HFF-Myc (cell line): ENCODE data around the gene SNX33.
"Not testable (repeated sequence)": the region's sequence is repeated elsewhere in the genome, so short reads cannot be mapped to it uniquely, and the experiment has no call there.

ENCODE experiments used
- DNase-seq: peaks from one replicate; pipeline ENCODE4 v3.0.0-alpha.2; 2011; ENCODE audit warnings: low read depth; ENCODE audit errors: extremely low read depth
- H3K4me3 ChIP-seq: replicated peaks from 2 replicates; pipeline ENCODE4 v1.5.1; 2011; ENCODE audit warnings: low read depth, mild to moderate bottlenecking, control low read depth, low read length
- TF ChIP-seq, protein P1 (sequence below): IDR thresholded peaks from 2 replicates; pipeline ENCODE4 v1.5.1; 2012; ENCODE audit warnings: mild to moderate bottlenecking, low read depth, low read length, control low read depth; ENCODE audit errors: missing control alignments

Gene SNX33

DNA sequence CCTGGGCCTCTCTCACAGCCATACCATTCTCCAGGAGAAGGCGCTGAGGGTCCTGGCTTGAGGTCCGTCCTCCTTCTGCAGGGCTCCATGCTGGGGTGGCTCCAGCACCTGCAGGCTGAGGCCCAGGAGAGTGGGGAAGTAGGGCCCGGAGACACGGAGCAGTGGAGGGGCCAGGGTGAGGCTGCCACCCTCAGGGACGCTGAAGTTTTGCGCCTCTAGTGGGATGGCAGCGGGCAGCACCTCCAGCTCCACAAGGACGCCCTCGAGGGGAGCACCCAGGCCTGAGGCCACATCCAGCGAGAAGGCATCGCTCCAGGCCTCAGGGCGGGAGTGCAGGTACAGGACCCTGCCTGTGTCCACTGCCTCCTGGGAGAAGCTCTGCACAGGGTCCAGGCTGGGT is 37.5 kb downstream of the SNX33 start:
- H3K4me3 ChIP-seq = no peak overlapping the region
- DNase-seq = no peak
- TF ChIP-seq, protein P1, sequence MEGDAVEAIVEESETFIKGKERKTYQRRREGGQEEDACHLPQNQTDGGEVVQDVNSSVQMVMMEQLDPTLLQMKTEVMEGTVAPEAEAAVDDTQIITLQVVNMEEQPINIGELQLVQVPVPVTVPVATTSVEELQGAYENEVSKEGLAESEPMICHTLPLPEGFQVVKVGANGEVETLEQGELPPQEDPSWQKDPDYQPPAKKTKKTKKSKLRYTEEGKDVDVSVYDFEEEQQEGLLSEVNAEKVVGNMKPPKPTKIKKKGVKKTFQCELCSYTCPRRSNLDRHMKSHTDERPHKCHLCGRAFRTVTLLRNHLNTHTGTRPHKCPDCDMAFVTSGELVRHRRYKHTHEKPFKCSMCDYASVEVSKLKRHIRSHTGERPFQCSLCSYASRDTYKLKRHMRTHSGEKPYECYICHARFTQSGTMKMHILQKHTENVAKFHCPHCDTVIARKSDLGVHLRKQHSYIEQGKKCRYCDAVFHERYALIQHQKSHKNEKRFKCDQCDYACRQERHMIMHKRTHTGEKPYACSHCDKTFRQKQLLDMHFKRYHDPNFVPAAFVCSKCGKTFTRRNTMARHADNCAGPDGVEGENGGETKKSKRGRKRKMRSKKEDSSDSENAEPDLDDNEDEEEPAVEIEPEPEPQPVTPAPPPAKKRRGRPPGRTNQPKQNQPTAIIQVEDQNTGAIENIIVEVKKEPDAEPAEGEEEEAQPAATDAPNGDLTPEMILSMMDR = no peak

DNA sequence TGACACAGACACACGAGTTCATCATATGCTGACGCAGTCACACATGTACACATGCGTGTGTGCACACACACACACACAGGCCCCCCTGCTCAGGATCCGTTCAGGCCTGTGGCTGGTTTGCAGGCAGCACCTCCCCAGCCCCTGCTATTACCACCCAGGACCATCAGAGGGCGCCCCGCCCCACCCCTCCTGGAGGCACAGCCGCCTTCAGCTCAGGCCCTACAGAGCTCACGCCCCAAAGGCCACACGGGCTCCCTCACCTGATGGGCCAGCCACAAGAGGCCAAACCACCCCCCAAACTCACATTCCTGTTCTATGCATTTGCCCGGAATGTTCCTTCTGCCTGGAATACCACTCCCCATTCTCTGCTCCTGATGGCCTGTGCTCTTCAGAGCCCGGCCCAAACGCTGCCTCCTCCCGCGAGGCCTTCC is 38.5 kb downstream of the SNX33 start:
- not testable (repeated sequence) for H3K4me3 ChIP-seq, DNase-seq
- TF ChIP-seq, protein P1 = peak; percentile 55

DNA sequence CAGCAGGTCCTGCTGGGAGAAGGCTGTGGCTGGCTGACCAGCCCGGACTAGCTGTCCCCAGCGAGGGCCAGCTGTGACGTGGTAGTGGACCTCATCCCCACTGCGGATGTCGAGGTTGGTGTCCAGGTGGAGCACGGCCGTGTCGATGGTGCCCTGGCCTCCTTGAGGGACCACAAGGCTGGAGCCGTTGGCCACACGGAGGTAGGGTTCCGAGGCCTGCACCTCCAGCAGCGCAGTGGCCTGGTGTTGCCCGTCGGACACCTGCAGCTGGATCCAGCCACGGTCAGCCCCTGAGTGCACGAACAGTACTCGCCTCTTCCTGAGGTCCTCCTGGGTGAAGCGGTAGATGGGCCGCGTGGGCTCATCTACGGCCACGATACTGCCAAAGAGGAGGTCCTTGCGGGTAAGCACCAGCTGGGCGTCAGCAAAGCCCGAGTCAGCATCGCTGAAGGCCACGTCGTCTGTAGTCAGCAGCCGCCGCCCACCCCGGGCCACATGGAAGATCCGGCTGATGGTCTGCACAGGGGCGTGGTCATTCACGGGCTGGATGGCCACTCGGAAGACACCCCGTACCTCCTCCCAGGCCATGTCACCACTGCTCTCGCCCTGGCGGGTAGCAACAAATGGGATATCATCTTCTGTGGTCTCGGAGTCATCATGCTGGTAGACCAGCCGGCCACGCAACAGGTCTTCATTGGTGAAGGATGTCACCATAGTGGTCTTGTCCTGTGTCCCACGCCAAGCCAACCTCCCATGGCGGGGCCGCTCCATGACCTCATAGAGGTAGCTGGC is 40.0 kb downstream of the SNX33 start:
- DNase-seq = no peak
- H3K4me3 ChIP-seq = no peak overlapping the region
- TF ChIP-seq, protein P1 = no peak

DNA sequence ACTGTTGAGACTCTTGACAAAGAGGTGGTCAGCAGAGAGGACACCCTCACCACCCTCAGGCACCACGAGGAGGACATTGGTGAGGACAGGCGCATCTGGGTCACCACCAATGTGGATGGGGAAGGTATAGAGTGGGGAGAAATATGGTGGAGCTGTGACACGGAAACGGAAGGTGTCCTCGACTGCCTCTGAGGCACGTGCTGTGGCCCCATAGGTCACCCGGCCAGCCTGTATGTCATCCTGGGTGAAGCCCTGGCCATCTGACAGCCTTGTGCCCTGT is 40.5 kb downstream of the SNX33 start:
- H3K4me3 ChIP-seq = no peak overlapping the region
- DNase-seq = no peak
- TF ChIP-seq, protein P1 = no peak

DNA sequence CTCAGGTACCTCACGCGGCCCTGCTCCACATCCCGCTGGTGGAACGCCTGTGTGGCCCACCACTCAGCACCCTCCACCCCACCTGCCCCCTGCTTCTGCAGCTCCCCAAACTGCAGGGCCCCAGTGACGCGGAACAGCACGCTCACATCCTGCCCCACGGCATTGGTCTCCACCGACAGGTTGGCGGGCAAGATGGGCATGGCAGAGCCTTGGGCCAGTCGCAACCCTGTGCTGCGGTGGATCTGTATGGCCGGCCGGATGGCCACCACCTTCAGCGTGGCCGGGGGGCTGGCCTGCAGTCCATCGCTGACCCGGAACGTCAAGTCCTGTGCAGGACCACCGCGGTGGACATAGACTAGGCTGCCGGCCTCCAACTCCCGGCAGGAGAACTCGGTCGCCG is 41.1 kb downstream of the SNX33 start:
- TF ChIP-seq, protein P1 = no peak
- DNase-seq = no peak
- H3K4me3 ChIP-seq = no peak overlapping the region

DNA sequence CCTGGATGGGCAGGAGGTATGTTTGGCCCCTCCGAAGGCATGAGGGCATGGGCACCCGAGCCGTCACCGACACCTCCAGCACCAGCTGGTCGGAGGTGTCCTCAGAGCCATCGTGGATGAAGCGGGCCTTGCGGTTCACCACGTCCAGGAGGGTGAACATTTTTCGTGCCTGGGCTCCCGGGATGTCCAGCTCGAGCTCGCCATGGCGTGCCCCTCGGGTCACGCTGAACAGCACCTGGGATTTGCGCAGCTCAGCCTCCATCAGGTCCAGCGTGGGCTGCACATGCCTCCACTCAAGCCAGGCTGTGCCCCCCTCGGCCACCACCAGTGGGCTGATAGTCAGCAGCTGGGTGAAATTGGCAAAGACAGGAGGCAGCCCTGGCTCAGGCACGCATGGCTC is 41.7 kb downstream of the SNX33 start:
- H3K4me3 ChIP-seq, DNase-seq: not testable (repeated sequence)

DNA sequence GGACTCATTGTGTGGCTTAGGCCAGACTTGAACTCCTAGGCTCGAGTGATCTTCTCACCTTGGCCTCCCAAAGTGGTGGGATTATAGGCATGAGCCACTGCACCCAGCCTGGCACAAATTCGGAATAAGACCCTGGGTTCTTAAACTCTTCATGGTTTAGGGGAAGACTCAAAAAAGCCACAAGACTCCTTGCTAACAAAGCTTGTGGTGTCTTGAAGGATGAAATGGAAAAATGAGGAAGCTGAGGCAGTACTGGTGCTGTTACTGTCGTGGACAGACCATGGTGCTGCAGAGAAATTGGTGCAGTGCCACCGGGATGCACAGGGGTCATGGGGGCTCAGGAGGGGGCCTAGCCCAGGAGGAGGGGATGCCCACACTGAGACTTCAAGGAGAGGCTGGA is 44.6 kb downstream of the SNX33 start:
- H3K4me3 ChIP-seq, DNase-seq: not testable (repeated sequence)

DNA sequence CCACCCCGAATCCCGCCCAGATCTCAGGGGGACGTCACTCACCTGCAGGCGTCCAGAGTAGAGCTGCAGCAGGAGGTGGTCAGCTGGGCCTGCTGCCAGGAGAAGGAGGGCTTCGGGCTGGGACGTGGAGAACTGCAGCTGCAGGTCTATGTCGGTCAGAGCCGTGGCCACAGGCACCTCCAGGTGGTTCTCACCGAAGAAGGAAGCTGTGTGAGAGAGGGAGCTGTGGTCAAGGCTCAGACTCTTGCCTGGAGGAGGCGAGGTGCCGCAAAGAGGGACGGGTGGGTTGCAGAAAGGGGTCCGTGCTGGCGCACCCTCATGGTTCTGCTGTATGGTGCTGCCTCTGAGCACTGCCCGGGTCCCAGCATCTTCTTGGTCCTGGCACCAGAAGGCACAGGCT is 45.3 kb downstream of the SNX33 start:
- DNase-seq = not testable (repeated sequence)

More for the DNA sequence above, 45.3 kb downstream of the SNX33 start:
- H3K4me3 ChIP-seq = 0 out of 2 replicates have a peak overlapping the region, but pooled peaks have one; percentile 8
